Panc1 (cell line): ENCODE results near the gene ARF1. TPM values are rescaled to one million over a fixed set of nuclear protein-coding genes. Genes with fewer than 3 reads are reported as not detected.

Source experiments
- ATAC-seq: fragments of 200-7000 bp; cut with Tn5 transposase; 2 replicates; pipeline ENCODE4 v1.9.1; 2020; ENCODE audit warnings: mild to moderate bottlenecking, moderate library complexity
- BruUV-seq: library from RNA; stranded (reverse); fragments of 400-500 nt; replicated peaks from 2 replicates; lab custom pipeline; 2021; lab: Mats Ljungman, UMichigan
- CTCF ChIA-PET: fragments of 300-600 bp; sonication (Branson Sonifier 250); formaldehyde crosslinking; loops from one replicate; lab custom pipeline; 2022; ENCODE audit warnings: antibody characterized with exemption; lab: Charles Lee
- POLR2A ChIA-PET: fragments of 300-600 bp; sonication (Branson Sonifier 250); formaldehyde crosslinking; loops from one replicate; lab custom pipeline; 2022; ENCODE audit warnings: antibody characterized with exemption; lab: Charles Lee
- DNase-seq: peaks from one replicate; pipeline ENCODE4 v3.0.0-alpha.2; 2010; ENCODE audit warnings: low read depth, low spot score
- H3K27ac ChIP-seq: 2 replicates; pipeline ENCODE4 v1.5.1; 2011; ENCODE audit warnings: mild to moderate bottlenecking, low read length, inconsistent platforms
- H3K27me3 ChIP-seq: fragments of 200-500 bp; sonication (Bioruptor generic); 2 replicates; pipeline ENCODE4 v1.6.0; 2014; ENCODE audit warnings: low read length, inconsistent platforms; ENCODE audit not compliant: control insufficient read depth, insufficient read depth
- H3K36me3 ChIP-seq: fragments of 200-500 bp; sonication (Bioruptor generic); 2 replicates; pipeline ENCODE4 v1.5.1; 2014; ENCODE audit warnings: inconsistent platforms, mild to moderate bottlenecking, low read length, moderate library complexity; ENCODE audit not compliant: control insufficient read depth, insufficient read depth
- H3K4me1 ChIP-seq: 2 replicates; pipeline ENCODE4 v1.5.1; 2011; ENCODE audit warnings: inconsistent platforms, mild to moderate bottlenecking, low read length, moderate library complexity; ENCODE audit not compliant: control insufficient read depth, insufficient read depth
- H3K4me3 ChIP-seq, 2 experiments: 2 replicates each; pipeline ENCODE4 v1.5.1; 2011 to 2012; ENCODE audit warnings: low read depth in 2 of 2, low read length in 2 of 2, mild to moderate bottlenecking in 2 of 2, inconsistent platforms in 1 of 2, moderate library complexity in 1 of 2
- H3K9me3 ChIP-seq: fragments of 200-500 bp; sonication (Bioruptor generic); 2 replicates; pipeline ENCODE4 v1.5.1; 2014; ENCODE audit warnings: low read depth, mild to moderate bottlenecking, inconsistent platforms, low read length, moderate library complexity; ENCODE audit not compliant: control insufficient read depth, insufficient read depth
- CTCF ChIP-seq: fragments of 450-650 bp; IDR thresholded peaks from 2 replicates; pipeline ENCODE4 v1.5.1; 2017; ENCODE audit warnings: mild to moderate bottlenecking
- POLR2AphosphoS5 ChIP-seq: IDR thresholded peaks from 2 replicates; pipeline ENCODE4 v1.6.1; 2012; ENCODE audit warnings: mild to moderate bottlenecking, low read depth, low read length, moderate library complexity
- REST ChIP-seq, 2 experiments: IDR thresholded peaks; 2 replicates each; pipeline ENCODE4 v1.6.1; 2011 to 2012; ENCODE audit warnings: low read depth in 2 of 2, control low read depth in 1 of 2, low read length in 1 of 2, mild to moderate bottlenecking in 1 of 2, moderate library complexity in 1 of 2; ENCODE audit not compliant: insufficient read depth in 1 of 2
- SIN3A ChIP-seq: IDR thresholded peaks from 2 replicates; pipeline ENCODE4 v1.6.1; 2012; ENCODE audit warnings: low read depth, mild to moderate bottlenecking, low read length, moderate library complexity, borderline replicate concordance; ENCODE audit not compliant: insufficient read depth
- TCF7L2 ChIP-seq: IDR thresholded peaks from 2 replicates; pipeline ENCODE4 v1.6.1; 2011; ENCODE audit warnings: mild to moderate bottlenecking, low read depth, low read length, inconsistent platforms
- in situ Hi-C: cut with HindIII; loops from 2 replicates; pipeline ENCODE4 v1.10.0; 2016; ENCODE audit warnings: low sequenced_read_pairs, low pct_unique_long_range_greater_than_20kb
- intact Hi-C: fragments of 100-400 bp; cut with micrococcal nuclease; formaldehyde crosslinking; loops from one replicate; pipeline ENCODE4 v1.10.0; 2022; ENCODE audit not compliant: unreplicated experiment
- total RNA-seq: library from RNA; stranded (reverse); gene quantifications from one replicate; pipeline ENCODE4 v1.2.1, GENCODE V29; 2021; ENCODE audit not compliant: unreplicated experiment

The ARF1 gene
- total RNA-seq, 1 experiment from 2014 or later: 321 TPM

GRCh38 chr1:228090613-228091081 is 8.1 kb downstream of the ARF1 start:
- TF ChIP-seq REST (IDR thresholded peaks at IDR 0.05; ENCODE audit: insufficient read depth in 1 of 2, low read depth in 2 of 2, low read length in 1 of 2) (no peak), CTCF (no peak), TCF7L2 (no peak), POLR2AphosphoS5 (no peak), SIN3A (no peak)
- intact Hi-C loops: no loop called here
- Histone ChIP-seq H3K4me3 (no peak overlapping the region), H3K27ac (no peak overlapping the region; the same call in 1 of the 2 replicates), H3K4me1 (peaks cover 51% of the 10 kb centered on the region), H3K9me3 (peaks cover 3% of the 10 kb centered on the region; the same call in 1 of the 2 replicates), H3K36me3 (no peaks in the 10 kb centered on the region), H3K27me3 (no peaks in the 10 kb centered on the region)
- 0 out of 2 replicates have a peak, but pooled peaks have one; percentile 17 for ATAC-seq
- no TSS peak for BruUV-seq
- ChIA-PET CTCF (interaction anchor here (0.6 kb wide), 2 partner anchors 12 to 811 kb away, joined by 3 read pairs; no protein-coding TSS in a partner anchor), POLR2A (interaction anchor here (0.6 kb wide), 1 partner anchor 1867 kb away, joined by 3 read pairs; no protein-coding TSS in a partner anchor)
- DNase-seq: no peak
- in situ Hi-C loops: no loop called here

- in situ Hi-C loops (no loop called here), intact Hi-C loops (no loop called here)
- ATAC-seq (no peak), DNase-seq (no peak)
- no TSS peak for BruUV-seq
- peaks cover 47% of the 10 kb centered on the region for H3K4me1 ChIP-seq
- POLR2A ChIA-PET: interaction anchor here (0.6 kb wide), 1 partner anchor 1867 kb away, joined by 3 read pairs; no protein-coding TSS in a partner anchor
- CTCF ChIA-PET: interaction anchor here (0.6 kb wide), 1 partner anchor 13 kb away, joined by 3 read pairs; no protein-coding TSS in a partner anchor
- H3K4me3 ChIP-seq: no peak overlapping the region
- no peaks in the 10 kb centered on the region for H3K27me3 ChIP-seq
- TF ChIP-seq POLR2AphosphoS5 (no peak), TCF7L2 (no peak), CTCF (no peak), REST (IDR thresholded peaks at IDR 0.05; ENCODE audit: insufficient read depth in 1 of 2, low read depth in 2 of 2, low read length in 1 of 2) (no peak), SIN3A (no peak)
- peaks cover 3% of the 10 kb centered on the region; the same call in 1 of the 2 replicates for H3K9me3 ChIP-seq
- H3K36me3 ChIP-seq: no peaks in the 10 kb centered on the region
- no peak overlapping the region; the same call in 1 of the 2 replicates for H3K27ac ChIP-seq
Observed at GRCh38 chr1:228091084-228091483, 8.6 kb downstream of the ARF1 start.
